HG02798 (cell line): ENCODE results near the gene ARPC1A.
"Not testable (repeated sequence)": the region's sequence is repeated elsewhere in the genome, so short reads cannot be mapped to it uniquely, and the experiment has no call there.

Experiments used
- ATAC-seq: cut with Tn5 transposase; IDR thresholded peaks from one replicate; pipeline ENCODE4 v1.9.1; 2021; ENCODE audit warnings: mild to moderate bottlenecking; ENCODE audit not compliant: unreplicated experiment, poor library complexity

ARPC1A gene

DNA sequence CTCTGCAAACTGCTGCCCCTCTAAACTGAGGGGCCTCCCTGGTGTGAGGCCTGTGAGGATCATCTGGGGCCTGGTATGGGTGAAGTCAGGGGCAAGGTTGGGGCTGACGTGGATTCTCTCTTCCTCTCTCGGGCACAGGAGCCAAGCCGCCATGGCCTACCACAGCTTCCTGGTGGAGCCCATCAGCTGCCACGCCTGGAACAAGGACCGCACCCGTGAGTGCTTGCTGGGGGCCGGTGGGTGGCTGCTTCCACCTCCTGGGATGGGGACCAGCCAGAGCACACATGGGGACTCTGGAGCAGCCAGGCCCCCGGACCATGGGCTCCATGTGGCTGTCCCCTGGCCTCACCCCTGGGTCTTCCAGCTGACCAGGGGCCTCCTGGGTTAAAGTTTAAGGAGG, 59.9 kb downstream of the ARPC1A start:
- ATAC-seq: no peak

DNA sequence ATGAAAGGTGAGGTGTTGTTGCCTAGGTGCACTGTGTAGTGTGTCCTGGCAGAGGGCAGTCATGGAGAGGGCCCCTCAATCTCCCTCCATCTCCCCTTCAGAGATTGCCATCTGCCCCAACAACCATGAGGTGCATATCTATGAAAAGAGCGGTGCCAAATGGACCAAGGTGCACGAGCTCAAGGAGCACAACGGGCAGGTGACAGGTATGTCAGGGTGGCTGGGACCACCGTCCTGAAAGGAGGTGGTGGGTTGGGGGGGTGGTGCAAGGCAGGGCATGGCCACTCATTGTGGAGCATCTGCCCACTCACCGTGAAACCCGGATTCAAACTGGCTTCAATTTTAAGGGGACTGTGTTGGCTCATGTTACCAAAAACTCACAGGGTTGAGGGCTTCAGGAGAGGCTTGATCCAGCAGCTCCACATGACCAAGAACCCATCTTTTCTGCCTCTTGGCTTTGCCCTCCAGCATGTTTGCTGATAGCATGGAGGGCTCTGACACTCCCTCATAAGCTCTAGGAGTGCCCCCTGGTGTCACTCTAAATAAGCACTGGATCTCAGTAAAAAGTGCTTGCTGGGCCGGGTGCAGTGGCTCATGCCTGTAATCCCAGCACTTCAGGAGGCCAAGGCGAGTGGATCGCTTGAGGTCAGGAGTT, 61.0 kb downstream of the ARPC1A start:
- peak; percentile 32 for ATAC-seq

DNA sequence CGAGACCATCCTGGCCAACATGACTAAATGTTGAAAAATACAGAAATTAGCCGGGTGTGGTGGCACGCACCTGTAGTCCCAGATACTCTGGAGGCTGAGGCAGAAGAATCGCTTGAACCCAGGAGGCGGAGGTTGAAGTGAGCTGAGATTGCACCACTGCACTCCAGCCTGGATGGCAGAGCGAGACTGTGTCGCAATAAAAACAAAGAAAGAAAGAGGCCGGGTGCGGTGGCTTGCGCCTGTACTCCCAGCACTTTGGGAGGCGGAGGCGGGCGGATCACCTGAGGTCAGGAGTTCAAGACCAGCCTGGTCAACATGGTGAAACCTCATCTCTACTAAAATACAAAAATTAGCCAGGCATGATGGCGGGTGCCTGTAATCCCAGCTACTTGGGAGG, 61.5 kb downstream of the ARPC1A start:
- not testable (repeated sequence) for ATAC-seq

DNA sequence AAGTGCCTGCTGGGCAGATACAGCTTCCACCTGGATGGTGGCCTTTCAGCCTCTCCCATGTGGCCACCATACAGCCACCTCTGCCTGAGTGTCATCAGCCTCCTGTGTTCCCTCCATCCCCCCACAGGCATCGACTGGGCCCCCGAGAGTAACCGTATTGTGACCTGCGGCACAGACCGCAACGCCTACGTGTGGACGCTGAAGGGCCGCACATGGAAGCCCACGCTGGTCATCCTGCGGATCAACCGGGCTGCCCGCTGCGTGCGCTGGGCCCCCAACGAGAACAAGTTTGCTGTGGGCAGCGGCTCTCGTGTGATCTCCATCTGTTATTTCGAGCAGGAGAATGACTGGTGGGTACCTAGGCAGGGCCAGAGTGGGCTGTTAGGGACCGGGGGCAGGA, 62.2 kb downstream of the ARPC1A start:
- ATAC-seq: no peak

DNA sequence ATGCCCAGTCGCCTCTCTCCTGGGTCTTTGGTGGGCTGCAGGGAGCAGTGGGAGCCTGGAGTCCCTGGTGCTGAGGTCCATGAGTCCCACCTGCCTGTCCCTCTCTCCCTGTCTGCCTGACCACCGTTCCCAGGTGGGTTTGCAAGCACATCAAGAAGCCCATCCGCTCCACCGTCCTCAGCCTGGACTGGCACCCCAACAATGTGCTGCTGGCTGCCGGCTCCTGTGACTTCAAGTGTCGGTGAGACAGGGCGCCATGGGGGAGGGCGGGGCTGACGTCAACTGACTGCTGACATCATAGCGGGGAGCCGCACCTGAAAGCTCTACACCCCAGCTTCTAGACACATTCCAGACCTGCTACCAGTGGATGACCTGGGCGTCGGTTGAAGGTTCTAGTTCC, 64.1 kb downstream of the ARPC1A start:
- ATAC-seq: no peak

DNA sequence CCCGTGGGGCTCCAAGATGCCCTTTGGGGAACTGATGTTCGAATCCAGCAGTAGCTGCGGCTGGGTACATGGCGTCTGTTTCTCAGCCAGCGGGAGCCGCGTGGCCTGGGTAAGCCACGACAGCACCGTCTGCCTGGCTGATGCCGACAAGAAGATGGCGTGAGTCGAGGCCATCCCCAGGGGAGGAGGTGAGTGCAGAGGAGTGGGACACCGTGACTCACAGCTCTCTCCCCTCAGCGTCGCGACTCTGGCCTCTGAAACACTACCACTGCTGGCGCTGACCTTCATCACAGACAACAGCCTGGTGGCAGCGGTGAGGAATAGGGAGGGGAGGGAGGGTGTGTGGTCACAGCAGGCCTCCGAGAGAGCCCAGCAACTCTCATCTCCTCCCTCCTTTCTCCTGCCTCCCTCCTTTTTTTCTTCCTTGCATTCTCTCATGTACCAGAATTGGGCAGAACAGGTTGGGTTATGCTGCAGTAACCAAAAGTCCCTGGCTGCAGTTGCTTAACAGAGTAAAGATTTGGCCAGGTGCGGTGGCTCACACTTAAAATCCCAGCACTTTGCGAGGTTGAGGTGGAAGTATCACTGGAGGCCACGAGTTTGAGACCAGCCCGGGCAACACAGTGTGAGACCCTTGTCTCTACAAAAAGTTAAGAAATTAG, 65.4 kb downstream of the ARPC1A start:
- ATAC-seq: no peak

DNA sequence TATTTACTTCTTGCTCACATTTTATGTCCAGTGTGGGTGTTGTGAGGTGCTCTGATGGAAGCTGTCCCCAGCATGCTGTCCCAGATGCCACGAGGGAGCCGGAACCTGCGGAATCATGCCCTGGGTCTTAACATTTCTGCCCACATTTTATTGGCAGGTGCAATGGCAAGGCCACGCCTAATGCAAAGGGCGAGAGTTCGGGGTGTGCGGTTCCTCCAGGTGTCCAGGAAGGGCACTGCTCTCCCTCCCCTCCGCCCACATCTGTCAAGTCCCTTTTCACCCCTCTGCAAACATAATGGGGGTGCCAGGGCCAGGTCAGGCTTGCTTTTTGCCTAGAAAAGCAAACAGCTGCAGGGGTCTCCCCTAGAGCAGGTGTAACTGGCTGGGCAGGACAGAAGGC, 66.3 kb downstream of the ARPC1A start:
- ATAC-seq: no peak

DNA sequence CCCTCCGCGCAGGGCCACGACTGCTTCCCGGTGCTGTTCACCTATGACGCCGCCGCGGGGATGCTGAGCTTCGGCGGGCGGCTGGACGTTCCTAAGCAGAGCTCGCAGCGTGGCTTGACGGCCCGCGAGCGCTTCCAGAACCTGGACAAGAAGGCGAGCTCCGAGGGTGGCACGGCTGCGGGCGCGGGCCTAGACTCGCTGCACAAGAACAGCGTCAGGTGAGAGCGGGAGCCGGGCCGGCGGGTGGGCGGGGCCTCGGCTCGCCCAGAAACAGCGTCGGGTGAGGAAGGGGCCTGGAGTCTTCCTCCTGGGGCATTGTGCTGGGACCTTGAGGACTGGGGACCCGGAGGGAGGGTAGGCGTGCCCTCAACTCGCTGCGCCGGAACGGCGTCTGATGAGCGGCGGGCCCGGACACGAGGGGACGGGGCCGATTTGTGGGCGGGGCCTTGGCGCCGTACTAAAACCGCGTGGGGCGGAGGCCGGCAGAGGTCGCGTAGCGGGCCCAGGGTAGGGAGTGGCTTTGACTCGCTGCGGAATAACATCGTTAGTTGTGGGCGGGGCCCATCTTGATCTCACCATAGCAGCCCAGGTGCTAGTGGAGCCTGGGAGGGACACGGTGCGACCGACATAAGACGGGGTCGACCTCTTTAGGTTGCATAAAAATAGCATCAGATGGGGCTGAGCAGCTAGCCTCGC, 67.1 kb downstream of the ARPC1A start:
- peak; percentile 72 for ATAC-seq

DNA sequence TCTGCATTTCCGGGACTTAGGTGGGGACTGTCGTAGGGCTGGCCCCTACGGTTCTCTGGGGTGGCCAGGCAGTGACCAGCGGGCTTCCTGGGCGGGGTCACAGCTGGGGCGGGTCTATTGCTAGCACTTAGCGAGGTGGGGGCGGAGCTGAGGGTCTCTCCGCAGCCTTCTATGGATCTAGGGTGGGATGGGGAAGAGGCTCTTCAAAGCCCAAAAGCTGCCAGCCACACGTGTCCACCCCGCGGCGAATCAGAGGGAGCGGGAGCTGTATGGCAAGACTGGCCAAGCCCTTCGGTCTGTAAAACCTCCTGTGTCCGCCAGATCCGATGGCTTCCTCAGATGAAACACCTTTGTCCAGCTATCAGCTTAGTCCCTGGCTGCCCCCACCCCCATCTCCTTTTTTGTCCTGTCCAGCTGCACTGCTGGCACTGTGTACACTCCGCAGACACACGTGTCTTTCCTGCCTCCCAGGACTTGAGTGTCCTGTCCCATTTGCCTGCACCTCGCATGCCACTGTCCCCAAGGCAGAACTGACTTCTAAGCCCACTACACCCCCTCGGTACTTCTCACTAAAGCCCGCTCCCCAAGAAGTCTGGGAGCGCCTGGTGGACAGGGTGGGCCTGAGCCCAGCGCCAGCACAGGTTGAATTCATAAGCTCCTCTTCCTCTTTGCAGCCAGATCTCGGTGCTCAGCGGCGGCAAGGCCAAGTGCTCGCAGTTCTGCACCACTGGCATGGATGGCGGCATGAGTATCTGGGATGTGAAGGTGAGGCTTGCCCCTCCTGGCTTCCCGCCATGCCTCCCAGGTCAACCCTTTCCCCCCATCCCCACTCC, 67.9 kb downstream of the ARPC1A start:
- no peak for ATAC-seq

DNA sequence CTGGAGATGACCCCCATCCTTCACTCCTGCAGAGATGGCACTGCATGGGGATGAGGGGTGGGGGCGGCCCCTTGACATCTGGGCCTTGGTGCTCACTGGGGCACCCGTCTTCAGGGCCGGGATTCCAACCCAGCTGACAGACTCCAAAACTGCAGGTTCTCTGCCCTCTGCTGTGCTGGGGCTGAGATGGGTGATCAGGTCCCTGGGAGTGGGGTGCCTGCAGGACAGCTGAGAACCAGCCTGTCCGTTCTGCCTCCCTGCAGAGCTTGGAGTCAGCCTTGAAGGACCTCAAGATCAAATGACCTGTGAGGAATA, 68.4 kb downstream of the ARPC1A start:
- ATAC-seq: no peak

DNA sequence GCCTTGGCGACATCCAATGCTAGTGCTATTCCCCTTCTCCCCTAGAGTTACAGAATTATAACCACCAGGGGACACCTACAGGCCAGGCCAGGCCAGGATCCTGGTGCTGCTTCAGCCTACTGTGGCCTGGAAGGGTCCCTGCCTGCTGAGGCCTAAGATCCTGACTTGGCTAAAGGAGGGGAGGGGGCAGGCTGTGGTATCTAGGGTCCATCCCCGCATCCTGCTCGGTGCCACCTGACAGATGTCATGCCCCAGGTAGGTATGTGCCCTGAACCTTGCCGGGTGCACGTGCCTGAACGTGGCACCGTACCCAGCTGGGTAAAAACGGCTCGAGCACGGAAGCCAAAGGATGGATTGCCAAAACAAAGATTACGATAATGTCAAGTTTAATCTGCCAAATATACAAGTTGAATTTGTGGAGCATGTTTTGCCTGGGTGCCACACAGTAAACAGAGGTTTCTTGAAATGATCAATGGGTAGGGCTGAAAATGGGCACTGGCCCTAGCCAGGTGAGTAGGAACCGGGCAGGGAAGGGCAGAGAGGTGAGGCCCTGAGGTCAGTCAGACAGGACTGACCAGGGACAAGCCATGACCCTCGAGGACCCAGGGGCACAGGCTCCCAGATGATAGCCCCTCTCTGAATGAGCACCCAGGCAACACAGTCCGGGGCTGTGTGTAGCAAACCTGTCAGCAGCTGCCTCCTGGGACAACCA, 70.1 kb downstream of the ARPC1A start:
- ATAC-seq: no peak

DNA sequence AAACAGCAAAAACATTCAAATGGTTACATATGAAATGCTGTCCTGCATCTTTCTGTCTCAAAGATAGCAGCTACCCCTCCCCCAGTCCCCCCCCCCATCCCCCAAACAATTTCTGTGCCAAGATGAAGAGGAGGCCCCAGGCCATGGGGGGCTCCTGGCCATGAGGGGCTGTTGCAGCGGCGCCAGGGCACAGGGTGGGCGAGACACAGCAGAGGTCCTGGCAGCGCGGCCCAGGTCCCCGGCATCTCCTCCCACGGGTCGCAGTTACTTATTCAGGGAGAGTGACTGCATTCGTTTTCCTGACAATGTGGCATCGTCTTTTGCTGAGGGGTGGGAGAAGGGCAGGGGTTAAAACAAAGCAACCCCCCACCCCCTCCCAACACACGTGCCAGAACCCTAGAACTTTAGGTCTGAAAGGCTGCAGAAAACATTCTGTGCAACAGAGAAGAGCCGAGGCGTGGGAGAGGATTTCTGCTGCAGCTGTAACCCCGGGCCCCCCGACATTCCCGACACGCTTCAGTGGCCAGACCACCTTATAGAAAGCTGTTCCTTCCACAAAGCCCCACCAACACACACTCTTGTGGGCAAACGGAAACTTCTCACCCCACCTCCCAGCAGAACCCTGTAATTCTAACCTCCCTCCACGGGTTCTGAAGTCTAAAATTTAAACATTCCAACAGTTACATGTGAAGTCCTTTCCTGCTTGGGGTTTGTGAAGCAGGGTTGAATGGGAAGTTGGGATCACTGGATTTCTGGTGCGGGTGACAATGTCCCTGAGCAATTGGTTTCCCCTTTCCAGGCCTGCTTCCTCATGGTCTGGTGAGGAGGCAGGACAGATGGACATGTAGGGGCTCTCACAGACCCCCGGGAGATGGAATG, 71.0 kb downstream of the ARPC1A start:
- no peak for ATAC-seq

DNA sequence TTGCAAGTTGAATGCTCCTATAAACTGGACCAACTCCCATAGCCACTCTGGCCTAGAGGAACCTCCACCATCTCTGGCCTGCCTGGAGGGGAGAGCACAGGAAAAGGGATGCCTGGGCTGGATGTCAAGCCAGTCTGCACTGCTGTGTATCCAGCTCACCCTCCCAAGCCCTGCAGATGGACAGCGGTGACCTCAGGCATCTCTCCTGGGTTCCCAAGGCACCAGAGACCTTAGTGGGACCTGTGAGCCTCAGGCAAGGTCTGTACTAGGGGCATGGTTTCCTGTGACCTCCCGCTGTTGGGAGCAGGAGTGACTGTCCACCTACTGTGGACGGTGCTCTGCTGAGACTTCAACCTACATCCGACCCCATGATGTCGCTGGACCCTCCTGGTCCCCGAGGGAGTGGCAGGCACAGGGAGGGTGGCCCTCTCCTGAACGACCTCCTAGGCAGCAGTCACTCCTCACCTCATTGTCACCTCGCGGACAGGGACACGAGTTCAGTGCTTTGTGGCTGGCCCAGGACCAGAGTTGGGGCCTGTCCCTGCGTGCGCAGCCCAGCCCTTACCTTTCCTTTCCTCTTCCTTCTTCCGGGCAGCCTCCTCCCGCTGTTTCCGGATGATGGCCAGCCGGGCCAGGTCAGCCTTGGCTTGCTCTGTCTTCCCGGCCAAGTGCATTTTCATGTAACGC, 71.7 kb downstream of the ARPC1A start:
- ATAC-seq: no peak

DNA sequence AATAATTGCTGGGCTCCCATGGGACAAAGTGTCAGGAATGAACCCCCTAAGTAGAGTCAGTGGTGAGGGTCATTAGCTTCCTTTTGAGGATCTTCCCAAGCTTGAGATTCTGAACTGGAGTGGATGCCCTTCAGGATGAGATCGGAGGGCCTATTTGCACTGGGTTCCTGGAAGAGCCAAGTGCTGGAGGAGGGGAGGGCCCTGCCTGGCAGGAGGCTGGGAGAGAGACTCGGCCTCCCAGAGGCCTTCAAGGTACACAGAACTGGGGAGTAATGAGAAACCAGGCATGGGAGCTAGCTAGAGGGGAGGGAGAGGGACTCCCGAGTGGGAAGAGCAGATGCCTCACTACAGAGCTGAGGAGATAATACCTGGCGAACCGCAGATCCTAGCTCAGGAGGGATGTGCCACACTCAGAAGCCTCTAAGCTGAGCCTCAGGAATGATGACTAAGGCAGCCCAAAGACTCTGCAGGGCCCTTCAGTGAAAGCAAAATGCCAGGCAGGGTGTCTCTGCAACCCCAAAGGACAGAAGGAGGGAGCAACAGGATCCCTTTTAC, 73.3 kb downstream of the ARPC1A start:
- no peak for ATAC-seq

DNA sequence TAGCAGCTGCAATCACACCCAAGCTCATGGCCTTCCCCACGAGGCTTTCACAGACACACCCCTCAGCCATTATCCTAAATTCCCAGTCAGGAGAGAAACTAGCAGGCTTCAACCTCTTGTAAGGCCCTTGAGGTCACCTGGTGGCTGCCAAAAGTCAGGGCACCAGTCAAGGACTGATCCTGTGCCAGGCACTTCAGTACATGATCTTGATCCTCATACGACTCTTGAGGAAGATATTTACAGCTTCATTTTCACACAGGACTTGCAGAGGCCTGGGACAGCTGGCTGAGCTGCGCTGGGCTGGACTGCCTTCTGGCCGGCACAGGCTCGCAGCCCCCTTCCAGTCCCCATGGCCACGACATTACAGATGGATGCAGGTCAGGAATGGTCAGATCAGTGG, 73.9 kb downstream of the ARPC1A start:
- ATAC-seq: no peak

DNA sequence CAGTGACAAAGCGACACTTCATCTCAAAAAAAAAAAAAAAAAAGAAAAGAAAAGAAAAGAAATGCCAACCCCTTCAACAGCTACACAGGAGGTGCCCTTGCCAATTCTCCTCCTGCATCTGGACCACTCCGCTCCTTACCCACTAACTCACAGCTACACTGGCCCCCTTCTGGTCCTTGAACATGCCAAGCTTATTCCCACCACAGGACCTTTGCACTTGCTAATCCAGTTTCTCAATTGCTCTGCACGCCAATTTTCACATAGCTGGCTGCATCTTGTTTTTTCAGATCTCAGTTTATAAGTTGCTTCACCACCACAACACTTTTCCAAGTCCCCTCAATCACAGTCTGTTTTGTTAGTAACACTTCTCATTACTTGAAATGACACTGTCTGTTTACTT, 77.2 kb downstream of the ARPC1A start:
- ATAC-seq: no peak

DNA sequence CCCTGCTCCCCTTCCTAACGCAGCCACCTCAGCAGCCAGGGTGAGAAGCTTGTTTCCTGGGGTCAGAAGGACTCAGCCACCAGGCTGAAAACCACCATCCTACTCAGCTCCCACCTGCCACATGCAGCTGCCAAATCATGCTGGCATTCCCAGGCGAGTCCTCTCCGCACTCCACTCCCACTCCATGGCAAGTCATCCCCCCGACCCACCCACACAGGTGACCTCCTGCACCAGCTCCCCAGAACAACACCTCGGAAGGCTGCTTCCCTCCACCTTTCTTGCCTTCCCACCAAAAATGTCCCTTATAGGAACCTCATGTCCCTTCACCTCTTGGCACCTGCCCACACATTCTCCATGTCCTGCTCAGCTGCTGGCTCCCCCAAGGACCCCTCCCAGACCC, 78.1 kb downstream of the ARPC1A start:
- no peak for ATAC-seq

DNA sequence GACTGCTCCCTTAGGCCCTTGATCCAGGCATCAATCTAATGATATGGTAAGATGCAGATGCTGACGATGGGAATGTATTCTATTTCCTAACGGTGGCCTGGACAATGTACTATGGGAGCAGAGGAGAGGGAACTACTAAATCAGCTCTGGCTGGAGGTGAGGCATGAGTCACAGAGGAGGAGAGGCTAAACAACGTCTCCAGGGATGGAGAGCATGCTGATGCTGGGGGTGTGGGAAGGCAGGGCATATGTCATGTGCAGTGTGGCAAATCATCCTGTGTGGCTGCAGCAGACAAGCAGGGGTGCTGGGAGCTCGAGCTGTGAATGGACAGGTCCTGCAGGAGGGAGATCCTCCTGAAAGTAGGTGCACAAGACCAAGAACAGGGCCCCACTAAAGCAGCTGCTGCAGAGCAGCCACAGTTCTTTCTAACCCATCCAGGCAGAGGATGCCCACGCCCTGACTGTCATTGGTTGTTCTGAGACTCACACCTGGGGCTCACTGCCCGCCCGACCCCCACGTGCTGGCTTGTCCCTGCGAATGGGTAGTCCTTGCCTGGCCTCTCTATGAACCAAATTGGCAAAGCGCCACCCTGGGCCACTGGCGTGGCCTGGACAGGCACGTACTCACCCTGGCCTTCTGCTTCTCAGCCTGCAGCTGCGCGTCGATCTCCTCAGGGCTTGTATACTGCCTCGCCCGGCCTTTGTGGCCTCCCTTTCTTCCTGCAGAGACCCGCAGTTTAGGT, 78.7 kb downstream of the ARPC1A start:
- no peak for ATAC-seq
